ENCODE measurements around the gene PNLDC1.
"Not testable (repeated sequence)": the region's sequence is repeated elsewhere in the genome, so short reads cannot be mapped to it uniquely, and the experiment has no call there.

The PNLDC1 gene

DNA sequence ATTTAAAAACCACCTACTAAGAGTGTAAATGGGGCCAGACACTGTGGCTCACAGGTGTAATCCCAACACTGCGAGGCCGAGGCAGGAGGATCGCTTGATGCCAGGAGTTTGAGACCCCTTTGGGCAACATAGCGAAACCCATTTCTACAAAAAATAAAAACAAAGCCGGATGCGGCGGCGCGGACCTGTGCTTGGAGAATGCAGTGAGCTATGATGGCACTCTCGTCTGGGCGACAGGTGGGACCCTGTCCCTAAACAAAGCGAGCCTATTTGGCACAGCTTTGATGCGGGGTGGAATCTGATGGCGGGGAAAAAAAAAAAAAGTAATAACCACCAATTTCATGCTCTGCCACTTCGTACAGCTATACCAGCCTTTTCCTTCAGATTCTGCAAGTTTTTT lies 11.8 kb upstream of the PNLDC1 start:
- no peak for DNase-seq

DNA sequence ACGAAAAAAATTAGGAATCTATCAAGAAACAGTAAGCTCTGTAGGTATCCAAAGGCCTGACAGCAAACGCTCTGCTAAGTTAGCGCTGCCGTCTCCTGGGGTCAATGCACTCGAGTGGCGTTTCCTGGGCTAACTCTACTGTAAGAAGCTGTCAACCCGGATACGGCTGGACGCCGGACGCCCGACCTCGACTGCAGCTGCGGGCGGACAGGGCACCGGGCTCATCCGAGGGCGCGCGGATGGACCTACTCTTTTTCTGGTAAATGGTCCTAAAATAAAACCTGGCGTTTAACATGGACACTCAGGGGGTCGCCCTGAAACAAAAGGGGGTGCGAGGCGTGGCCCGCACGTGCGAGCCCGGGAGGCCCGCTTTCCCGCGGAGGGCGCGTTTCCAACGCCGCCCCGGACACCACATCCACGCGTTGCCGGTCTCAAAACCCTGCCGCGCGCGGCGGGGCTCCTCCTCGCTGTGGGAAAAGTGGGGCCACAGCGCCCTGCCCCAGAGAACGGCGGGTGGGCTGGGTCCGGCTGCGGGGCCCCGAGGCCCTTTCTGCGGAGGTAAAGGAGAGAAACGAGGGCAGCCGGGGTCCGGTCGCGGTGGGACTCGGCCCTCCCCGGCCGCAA lies 11.2 kb upstream of the PNLDC1 start:
- no peak for DNase-seq

DNA sequence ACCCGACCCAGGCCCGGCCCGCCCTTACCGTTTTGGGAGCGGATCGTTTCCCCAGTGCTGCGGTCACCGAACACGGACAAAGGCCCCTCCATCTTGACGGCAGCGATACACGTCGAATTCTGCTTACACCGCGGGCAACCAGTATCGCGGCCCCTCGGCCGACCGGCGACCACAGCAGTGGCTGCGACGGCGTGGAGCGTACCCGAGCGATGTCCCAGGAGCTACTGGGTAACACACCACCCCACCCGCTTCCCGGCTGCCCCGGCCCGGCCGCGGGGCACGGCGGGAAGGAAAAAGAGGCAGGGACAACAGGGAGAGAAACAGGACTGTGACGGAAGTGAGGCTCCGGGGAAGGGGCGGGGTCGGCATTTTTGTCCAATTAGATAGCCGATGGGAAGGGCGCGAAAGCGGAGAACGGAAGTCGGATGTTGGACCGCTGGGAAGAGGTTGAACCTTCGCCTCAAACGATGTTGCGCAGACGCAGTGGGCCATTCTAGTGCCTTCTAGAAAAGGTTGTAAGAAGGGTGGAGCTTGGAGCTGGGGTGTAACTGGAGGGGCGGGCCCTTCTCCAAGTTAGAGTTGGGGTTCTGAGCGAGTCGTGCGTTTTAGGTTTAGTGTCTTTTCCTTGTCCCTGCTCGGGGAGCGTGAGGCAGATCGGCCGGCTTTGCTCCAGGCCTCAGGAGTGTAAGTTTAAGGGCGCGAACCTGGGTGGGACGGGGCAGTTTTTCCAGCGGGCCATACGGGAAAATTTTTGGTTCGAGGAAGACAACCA lies 10.5 kb upstream of the PNLDC1 start, which contains the start of gene TCP1:
Gene TCP1 (minus strand): TSS at position 226 of the 772 bp plus-strand sequence. CDS start 134 bp downstream, at position 92.
- peak; percentile 99 for DNase-seq

DNA sequence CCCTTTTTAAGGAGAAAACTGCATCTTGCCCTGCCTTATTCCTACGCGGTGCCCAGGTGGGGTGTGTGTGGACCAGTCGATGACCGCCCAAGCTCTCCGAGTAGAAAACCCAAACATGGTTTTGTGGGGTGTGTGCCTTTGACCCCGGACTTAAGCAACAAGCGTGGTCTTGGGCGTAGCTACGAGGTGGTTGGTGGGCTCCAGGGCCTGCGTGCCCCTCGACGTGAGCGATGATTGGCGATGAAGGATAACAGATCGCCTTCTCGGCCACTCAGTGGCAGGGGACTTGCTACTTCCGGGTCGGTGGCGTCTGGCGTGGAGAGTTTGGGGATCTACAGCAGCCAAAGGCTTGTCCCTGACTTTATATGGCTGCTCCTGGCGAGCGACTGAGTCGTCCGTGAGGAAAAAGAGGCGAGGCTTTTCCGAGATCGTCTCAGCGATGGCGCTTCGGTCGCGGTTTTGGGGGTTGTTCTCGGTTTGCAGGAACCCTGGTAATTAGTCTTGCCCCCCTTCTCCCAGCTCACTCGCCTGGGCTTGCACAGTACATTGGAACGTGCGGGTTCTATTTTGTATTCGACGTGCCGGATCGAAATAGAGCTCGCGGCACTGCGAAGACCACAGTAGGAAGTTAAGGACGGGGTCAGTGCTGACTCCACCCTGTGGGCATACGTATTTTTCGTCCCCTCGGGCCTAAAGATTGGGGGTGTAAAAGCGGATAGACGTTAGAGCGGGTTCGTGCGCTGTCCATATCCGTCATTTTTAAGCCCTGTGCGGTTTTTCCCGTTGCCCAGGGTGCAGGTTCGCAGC lies 9.7 kb upstream of the PNLDC1 start, which contains the start of gene MRPL18:
Gene MRPL18 (plus strand): TSS at position 319 of the 807 bp plus-strand sequence. CDS start 121 bp downstream, at position 440.
- peak; percentile 97 for DNase-seq

DNA sequence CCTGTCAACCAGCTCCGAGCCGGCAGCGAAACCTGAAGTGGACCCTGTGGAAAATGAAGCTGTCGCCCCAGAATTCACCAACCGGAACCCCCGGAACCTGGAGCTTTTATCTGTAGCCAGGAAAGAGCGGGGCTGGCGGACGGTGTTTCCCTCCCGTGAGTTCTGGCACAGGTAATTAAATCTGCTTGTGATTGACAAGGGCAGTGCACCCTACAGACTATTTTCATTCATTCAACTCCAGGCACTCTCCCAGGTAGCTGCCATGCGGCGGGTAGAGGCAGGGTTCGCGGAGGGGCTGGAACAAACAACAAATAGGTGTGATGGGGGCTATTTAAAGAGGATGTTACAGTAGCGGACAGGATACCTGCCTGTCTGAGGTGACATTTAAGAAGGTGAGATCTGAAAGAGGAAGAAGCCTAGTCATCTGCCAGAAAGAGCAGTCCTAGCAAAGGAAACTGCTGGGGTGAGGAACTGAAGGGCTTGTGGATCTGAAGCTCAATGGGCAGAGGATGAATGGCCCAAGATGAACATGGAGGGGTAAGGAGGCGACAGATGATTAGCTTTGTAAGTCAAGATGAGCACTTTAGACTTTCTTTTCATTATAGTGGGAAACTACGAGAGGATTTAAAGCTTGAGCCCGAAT lies 9.0 kb upstream of the PNLDC1 start:
- DNase-seq = no peak

DNA sequence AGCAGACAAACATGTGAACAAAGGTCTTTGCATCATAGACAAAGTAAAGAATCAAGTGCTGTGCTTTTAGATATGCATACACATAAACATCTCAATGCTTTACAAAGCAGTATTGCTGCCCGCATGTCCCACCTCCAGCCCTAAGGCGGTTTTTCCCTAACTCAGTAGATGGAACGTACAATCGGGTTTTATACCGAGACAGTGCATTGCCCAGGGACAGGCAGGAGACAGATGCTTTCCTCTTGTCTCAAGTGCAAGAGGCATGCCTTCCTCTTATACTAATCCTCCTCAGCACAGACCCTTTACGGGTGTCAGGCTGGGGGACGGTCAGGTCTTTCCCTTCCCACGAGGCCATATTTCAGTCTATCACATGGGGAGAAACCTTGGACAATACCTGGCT lies 5.1 kb upstream of the PNLDC1 start:
- not testable (repeated sequence) for DNase-seq

DNA sequence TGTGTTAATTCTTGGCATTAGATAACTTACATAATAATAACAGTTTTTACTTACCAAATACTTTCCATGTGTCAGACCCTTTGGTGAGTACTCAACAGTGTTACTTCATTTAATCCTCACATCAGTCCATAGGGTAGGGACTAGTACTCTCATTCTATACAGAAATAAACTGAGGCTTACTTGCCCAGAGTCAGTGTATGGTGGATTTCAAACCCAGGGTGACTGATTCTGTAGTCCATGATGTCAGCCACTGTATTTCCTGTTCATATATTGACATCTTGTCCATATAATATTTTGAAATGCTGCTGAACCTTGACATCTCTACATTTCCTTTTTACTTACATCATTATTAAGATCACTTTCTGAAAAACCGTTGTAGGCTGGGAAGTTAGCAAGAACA lies 2.5 kb upstream of the PNLDC1 start:
- DNase-seq = no peak

DNA sequence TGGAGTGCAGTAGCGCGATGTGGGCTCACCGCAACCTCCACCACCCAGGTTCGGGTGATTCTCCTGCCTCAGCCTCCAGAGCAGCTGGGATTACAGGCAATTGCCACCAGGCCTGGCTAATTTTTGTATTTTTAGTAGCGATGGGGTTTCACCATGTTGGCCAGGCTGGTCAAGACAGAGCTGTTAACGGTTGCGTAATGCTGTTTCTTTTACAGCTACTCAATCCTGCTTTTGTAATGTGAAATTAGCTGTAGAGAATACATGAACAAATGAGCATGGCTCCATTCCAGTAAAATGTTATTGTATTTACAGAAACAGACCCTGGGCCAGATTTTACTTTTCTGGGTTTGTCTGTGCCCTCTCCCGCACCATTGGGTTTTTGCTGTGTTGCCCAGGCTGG lies 1.9 kb downstream of the PNLDC1 start:
- peak; percentile 3 for DNase-seq

DNA sequence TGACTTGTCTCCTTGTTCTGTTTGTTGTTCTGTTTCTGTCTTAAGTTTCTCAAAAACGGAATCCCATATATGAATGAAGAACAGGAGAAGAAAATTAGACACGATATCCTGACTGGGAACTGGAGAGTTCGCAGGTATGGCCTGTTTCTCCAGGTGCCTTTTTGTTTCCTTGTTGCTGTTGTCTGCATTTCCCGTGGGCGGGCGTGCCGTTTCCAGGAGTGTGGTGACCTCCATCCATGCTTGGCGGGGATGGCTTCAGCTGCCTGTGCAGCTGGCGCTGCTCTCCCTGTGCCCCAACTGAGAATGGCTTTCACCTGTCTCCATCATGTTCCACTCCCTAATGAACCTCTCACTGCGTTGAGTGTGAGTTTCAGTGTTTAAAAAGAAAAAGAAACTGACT lies 4.4 kb downstream of the PNLDC1 start:
- no peak for DNase-seq

DNA sequence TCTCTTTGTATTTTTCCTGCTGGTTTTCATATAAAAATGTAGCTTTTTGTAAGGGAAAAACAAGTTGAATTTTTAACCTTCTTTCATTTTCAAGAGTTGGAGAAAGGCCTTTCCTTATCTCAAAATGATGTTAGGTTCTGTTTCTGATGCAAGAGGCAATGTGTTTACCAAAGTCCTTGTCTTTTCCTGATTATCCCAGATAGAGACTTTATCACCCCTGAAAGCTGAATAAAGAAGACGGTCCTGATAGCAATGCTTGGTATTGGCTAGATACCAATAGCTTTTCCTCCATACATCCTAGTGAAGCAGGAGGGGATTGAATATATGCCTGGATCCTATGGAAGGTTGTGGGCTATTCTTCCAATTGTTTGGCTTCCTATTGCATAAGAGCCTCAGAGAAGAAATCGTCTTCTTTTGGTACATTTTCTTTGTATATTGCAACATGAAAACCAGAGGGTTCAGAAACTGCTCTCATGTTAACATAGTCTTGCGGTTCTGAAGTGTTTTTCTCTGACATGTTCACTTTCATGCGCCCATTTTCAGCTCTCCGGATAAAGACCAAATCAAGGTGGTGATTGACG lies 5.5 kb downstream of the PNLDC1 start:
- no peak for DNase-seq

DNA sequence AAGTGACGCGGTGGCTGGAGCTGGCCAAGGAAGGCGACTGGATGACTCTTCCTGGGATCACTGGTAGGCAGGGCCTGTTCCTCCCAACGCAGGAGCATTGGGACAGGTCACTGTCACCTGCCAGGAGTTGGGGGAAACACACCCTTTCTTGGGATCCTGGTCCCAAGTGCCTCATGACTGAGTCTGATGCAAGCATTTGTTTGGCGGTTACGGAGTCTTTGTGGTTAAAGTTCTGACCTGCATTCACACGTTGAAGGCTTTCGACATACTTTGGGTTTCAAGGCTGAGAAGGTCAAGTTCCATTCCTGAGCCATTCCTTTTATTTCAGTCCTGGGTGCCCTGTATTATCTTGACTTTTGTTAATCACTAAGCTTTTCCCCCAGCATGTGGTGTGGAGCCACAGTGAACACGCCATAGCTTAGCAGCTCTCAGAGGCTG lies 6.0 kb downstream of the PNLDC1 start:
- DNase-seq = no peak

DNA sequence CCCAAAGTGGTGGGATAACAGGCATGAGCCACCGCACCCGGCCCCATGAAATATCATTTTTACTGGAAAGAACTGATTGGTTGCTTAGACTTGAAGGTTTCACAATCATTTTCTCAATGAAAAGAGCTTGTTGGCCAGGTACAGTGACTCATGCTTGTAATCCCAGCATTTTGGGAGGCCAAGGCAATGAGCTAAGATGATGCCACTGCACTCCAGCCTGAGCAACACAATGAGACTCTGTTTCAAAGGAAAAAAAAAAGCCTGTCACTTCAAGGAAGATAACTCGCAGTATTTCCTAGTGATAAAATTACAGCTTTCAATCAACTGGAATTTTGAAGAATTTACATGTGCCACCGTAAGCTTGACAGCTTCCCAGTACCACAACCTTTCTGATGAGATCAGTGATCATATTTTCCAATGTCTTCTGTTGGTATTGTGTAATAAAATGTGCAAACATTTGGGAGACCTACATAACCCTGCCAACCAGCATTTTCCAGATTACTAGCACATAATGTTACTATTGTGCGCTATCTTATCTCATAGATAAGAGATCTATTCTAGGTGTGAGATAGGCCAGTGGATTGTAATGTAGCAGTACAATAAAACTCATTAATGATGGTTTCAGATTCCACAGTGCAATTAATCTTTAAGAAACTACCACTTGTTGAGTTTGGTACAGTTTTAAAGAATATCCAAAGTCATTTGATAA lies 7.2 kb downstream of the PNLDC1 start:
- no peak for DNase-seq

DNA sequence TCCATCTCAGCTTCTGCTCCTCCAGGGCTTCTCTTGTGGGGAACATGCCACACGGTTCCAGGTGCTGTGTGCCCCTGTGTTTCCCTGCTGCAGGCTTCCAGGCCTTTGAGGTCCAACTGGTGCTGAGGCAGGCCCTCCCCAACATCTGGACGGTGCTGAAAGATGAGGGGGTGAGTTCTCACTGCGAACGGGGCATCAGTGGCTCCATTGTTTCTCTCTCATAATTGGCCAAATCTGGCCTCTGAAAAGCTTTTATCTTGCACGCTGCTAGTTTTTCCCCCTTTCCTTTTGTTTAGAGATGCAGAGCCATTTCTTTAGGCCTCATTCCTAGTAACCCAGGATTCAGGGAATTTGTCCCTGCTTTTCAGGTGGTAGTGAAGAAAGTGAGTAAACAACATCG lies 8.6 kb downstream of the PNLDC1 start:
- DNase-seq = no peak

DNA sequence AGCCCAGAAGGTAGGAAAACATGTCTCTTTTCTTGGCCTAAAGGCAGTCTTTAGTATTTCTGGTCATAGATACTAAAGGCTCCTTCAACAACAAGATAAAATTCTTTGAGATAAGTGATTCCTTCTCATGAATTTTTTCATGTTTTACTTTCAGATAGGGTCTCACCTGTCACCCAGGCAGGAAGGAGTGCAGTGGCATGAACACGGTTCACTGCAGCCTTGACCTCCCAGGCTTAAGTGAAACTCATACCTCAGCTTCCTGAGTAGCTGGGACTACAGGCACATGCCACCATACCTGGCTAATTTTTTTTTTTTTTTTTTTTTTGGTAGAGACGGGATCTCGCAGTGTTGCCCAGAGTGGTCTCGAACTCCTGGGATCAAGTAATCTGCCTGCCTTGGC lies 9.1 kb downstream of the PNLDC1 start:
- no peak for DNase-seq

DNA sequence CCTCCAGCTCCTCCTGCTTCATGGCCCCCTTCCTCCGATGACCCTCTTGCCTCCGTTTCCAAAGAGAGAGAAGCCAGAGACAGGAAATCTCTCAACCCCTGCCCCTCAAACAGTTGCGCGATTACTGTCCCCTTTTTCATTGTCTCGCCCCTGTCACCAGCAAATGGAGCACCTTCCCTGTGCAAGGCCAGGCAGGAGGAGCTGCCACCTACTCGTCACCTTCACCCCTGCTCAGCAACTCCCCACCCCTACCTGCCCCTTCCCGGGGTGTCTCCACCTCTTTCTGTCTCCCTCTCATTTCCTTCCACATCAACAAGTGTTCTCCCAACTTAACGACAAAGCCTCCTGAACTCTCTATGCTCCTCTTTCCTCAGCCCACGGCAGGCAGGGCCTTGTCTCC lies 13.7 kb downstream of the PNLDC1 start:
- no peak for DNase-seq

DNA sequence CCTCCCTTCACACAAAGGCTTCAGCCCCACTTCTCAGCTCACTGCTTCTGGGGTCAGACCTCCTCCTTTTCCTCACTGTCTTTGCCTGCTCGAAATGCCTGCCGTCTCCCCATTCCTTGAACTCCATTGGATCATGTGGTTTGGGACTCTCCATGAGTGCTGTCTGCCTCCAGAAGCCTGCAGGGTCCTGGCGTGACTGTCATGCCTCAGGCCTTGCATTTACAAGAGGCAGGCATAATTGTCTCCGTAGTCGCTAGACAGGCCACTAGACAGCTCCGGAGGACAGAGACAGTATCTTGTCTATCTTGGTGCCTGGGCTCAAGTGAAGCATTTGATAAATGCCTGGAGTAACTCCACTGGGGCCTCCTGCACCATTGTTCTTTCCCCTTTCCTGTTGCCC lies 15.3 kb downstream of the PNLDC1 start:
- no peak for DNase-seq

DNA sequence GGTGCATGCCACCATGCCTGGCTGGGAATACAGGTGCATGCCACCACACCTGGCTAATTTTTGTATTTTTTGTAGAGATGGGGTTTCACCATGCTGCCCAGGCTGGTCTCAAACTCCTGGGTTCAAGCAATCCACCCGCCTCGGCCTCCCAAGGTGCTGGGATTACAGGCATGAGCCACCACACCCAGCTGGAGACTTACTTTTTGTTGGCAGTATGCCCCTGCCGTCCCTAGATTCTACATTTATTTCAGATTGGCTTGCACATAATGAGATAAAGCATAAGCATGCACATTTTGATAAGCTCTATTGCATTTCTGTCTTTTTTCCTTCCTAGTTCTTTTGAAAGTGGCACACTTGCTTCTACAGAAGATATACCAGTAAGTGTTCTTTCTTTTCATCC lies 16.7 kb downstream of the PNLDC1 start:
- not testable (repeated sequence) for DNase-seq

DNA sequence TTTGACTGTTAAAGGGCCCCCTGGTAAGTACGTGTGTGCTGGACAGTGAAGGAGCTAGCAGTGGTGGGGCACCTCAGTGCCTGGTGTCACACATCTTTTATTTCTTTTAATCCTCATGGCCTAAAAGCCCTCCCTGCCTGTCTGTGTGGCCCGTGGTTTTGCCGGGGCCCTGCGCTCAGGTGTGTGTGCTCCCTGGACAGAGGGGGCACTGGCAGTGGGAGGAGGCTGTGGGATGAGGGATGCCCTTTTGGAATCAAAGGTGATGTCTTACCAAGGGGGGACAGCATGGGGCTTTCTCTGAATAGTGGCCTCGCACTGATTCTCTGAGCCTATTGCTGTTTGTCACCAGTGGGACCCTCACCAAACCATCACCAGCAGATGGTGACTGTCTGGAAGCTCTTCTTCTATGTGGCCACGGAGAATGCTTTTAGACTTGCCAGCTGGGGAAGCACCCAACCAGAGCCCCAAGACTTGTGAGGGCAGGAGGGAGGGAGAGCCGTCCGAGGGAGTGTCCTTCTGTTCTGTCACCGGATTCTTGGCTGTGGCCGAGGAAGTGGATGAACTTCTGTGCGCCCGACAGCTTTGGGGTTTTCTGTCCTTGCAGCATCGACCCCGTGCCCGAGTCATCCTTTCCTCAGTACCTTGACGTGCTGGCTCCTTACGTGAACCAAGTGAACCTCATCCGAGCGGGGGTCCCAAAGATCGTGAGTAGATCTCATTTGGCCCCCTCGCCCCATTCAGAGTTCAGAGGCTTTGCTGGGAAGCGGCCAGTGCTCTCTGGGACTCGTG lies 18.1 kb downstream of the PNLDC1 start:
- no peak for DNase-seq

DNA sequence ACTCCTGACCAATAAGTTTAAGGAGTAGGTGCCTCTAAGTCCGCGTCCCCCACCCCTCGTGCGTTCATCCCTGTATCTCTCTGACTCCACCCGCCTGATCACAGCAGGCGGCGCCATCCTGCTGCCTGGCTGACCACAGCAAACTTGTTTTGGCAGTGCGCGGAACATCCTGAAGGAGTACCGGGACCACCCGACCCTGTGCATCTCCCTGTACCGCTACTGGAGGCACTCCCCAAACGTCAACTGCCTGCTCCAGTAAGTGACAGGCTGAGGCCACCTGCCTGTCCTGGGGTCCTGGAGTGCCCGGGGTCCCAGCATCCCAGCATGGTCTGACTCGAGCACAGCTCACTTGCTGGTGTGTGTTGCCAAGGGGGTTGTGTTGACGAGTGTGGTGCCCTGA lies 19.0 kb downstream of the PNLDC1 start:
- DNase-seq = no peak

DNA sequence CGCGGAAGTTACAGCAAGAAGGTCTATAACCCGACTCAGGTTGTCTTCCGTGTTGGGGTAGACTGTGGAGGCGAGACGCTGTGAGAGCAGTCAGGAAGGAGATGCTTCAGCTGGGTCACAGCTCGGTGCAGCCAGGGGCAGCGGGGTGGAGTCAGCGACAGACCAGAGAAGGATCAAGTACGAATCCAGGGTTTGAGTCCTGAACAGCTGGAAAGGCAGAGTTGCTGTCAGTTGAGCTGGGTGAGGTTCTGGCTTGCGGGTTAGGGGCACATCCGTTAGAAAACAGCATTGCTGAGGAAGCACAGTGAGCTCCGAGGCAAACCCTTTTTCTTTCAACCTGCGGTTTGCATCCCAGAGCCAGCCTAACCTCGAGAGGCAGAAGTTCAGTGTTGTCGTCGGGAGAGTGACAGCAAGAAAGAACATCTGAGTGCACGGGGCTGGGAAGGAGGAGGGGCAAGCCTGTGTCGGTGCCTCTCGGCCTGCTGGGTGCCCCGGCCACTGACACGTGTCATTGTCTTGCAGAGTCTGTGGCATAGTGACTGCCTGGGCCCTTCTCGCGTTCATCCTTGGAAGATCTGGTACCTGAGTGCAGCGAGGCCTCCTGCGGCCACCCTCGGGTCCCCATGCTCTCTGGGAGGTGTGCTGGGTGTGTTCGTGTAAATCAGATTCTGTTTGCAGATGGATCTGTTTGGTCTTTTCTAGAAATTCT lies 20.0 kb downstream of the PNLDC1 start:
- no peak for DNase-seq

DNA sequence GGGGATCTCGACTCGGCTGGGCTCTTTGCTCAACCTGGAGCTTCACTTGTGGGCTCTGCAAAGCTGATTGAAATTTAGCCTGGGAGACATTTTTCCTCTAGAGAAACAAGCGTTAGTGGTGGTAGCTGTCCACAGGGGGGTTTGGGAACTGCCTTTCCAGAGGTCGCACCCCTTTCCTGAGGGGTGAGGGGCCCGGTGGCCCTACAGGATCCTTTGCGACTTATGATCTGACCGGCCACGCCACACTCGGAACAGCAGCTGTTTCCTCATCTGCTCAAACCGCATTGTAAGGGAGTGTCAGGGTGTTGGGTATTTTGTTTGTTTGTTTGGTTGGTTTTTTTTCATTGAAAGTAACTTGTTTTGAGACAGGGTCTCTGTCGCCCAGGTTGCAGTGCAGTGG lies 21.0 kb downstream of the PNLDC1 start:
- no peak for DNase-seq
